ENCODE measurements around the gene LGALS7. TPM values are rescaled to one million over a fixed set of nuclear protein-coding genes. Genes with fewer than 3 reads are reported as not detected.
"Not testable (repeated sequence)": the region's sequence is repeated elsewhere in the genome, so short reads cannot be mapped to it uniquely, and the experiment has no call there.

The LGALS7 gene
- total and polyA plus RNA-seq, 2 experiments from 2014 or later: not detected

DNA sequence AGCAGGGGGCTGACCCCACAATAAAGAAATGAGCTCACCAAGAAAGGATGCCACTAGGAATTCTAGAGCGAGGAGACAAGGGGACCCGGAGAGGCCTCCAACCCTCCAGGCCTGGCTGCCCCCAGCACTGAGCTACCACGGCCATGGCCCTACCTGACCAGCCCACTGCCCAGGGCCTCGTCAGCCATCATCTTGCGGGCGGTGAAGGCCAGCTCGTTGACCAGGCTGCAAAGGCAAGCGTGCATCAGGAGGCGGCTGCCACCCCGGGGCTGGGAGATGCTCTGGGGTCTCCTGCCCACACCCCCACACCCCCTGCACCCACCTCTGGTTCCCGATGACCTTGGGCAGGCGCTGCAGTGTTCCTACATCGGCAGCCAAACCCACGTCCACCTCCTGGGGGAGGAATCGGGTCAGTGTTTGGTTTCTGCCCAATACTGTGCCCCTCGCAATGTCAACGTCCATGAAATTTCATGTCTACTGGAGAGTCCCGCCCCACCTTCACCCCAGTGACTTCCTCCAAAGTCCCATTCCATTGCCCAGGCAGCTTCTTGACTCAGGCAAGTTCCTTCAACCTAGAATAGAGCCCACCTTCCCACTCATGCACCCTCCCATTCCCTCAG, 42.9 kb upstream of the LGALS7 start:
- DNase-seq: no peak
- in situ Hi-C loops (cut with MboI): no loop called here
- WGBS, 2 experiments (ENCODE audit: low coverage in 1 of 2, low lambda C conversion rate in 2 of 2, missing lambda C conversion rate in 2 of 2): 88 to 91% methylated on average over 18 of the region's 18 CpGs

DNA sequence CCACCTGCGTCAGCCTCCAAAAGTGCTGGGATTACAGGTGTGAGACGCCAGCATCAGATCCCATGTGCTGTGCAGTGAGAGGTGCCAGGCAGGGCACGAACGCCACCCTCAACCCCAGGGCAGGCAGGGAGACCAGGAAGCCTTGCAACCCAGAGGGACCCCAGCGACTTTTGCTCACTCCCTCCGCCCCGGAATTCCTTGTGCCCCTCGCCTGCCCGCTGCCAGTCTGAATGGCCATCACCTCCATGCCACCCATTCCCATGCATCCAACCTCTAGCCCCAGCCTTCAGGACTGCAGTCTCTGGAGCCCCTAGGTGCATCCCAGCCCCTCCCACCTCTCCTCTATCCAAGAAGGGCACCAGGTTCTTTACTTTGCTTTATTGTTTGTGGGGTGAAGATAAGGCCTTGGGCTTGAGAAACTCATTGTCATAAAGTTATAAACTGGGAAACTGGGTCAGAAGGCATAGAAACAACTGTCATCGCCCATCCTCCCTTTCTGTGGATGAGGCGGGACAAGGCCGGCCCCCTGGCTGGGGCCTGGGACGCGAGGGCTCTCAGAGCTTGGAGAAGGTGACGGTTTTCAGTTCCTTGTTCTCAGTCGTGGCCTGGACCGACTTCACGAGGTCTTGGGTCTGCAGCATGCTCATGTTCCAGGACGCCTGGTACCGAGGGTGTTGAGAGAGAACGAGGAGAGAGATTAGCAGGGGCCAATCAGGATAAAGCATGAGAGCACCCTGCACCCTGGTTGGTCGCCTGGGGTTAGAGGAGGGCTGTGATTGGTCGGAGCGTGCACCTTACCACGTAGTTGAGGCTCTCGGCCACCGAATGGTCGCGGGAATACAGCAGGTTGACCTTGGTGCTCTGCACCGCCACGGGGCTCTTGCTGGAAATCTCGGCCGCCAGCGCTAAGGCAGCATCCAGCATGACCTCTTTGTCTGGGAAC, 42.0 kb upstream of the LGALS7 start:
- no peaks in the 10 kb centered on the region for H4K20me1 ChIP-seq (ENCODE audit: insufficient read depth)
- H3K36me3 ChIP-seq (ENCODE audit: low read depth): no peaks in the 10 kb centered on the region; the same call in 1 of the 2 replicates
- no peaks in the 10 kb centered on the region for H3K9me2 ChIP-seq (ENCODE audit: insufficient read depth)
- H3K79me2 ChIP-seq (ENCODE audit: insufficient read depth): no peaks in the 10 kb centered on the region
- no peaks in the 10 kb centered on the region for H3K4me1 ChIP-seq (ENCODE audit: insufficient read depth)
- no peaks in the 10 kb centered on the region for H3F3A ChIP-seq (ENCODE audit: insufficient read depth)
- no peak overlapping the region for H3K27ac ChIP-seq
- no peak for TF ChIP-seq EZH2phosphoT487 (IDR thresholded peaks at IDR 0.05; ENCODE audit: insufficient read depth, low read depth)
- TF ChIP-seq EZH2 (IDR thresholded peaks at IDR 0.05; ENCODE audit: insufficient read depth, poor library complexity, severe bottlenecking): no peak
- in situ Hi-C loops (cut with MboI): no loop called here
- H3K9ac ChIP-seq: no peak overlapping the region
- 90% methylated on average over 34 of the region's 34 CpGs for WGBS, 2 experiments (ENCODE audit: low coverage in 1 of 2, low lambda C conversion rate in 2 of 2, missing lambda C conversion rate in 2 of 2)
- H3K27me3 ChIP-seq (replicated peaks; ENCODE audit: insufficient read depth): no peaks in the 10 kb centered on the region
- H2AFZ ChIP-seq: no peak overlapping the region
- no peak for DNase-seq
- no peaks in the 10 kb centered on the region for H3K9me3 ChIP-seq (ENCODE audit: low read depth)
- no peak overlapping the region for H3K4me2 ChIP-seq (ENCODE audit: unreplicated experiment)
- H3K4me3 ChIP-seq: no peak overlapping the region

More for the DNA sequence above, 42.9 kb upstream of the LGALS7 start:
- no peaks in the 10 kb centered on the region; the same call in 1 of the 2 replicates for H3K36me3 ChIP-seq (ENCODE audit: low read depth)
- H3K4me1 ChIP-seq (ENCODE audit: insufficient read depth): no peaks in the 10 kb centered on the region
- no peak overlapping the region for H2AFZ ChIP-seq
- no peaks in the 10 kb centered on the region for H3K79me2 ChIP-seq (ENCODE audit: insufficient read depth)
- no peaks in the 10 kb centered on the region for H3K9me2 ChIP-seq (ENCODE audit: insufficient read depth)
- no peaks in the 10 kb centered on the region for H4K20me1 ChIP-seq (ENCODE audit: insufficient read depth)
- H3K4me3 ChIP-seq: no peak overlapping the region
- no peak overlapping the region for H3K4me2 ChIP-seq (ENCODE audit: unreplicated experiment)
- TF ChIP-seq EZH2 (IDR thresholded peaks at IDR 0.05; ENCODE audit: insufficient read depth, poor library complexity, severe bottlenecking) (no peak), EZH2phosphoT487 (IDR thresholded peaks at IDR 0.05; ENCODE audit: insufficient read depth, low read depth) (no peak)
- no peak overlapping the region for H3K27ac ChIP-seq
- H3K9ac ChIP-seq: no peak overlapping the region
- no peaks in the 10 kb centered on the region for H3K9me3 ChIP-seq (ENCODE audit: low read depth)
- H3K27me3 ChIP-seq (replicated peaks; ENCODE audit: insufficient read depth): no peaks in the 10 kb centered on the region
- no peaks in the 10 kb centered on the region for H3F3A ChIP-seq (ENCODE audit: insufficient read depth)

DNA sequence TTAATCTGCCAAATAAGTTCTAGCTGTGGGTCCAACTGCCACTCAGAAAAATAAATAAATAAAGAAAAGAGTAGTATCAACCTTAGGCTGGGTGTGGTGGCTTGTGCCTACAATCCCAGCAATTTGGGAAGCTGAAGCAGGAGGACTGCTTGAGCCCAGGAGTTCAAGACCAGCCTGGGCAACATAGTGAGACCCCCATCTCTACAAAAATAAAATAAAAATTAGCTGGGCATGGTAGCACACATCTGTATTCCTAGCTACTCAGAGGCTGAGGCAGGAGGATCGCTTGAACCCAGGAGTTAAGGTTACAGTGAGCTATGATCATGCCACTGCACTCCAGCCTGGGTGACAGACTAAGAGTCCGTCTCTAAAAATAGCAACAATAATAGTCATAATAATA, 40.6 kb upstream of the LGALS7 start:
- H3K9me3 ChIP-seq (ENCODE audit: low read depth); H3K4me3 ChIP-seq; in situ Hi-C loops (cut with MboI); H3K4me1 ChIP-seq (ENCODE audit: insufficient read depth); H3K79me2 ChIP-seq (ENCODE audit: insufficient read depth); H3K9ac ChIP-seq; H3K27me3 ChIP-seq (replicated peaks; ENCODE audit: insufficient read depth); H3F3A ChIP-seq (ENCODE audit: insufficient read depth); H3K9me2 ChIP-seq (ENCODE audit: insufficient read depth); H3K4me2 ChIP-seq (ENCODE audit: unreplicated experiment); DNase-seq; H4K20me1 ChIP-seq (ENCODE audit: insufficient read depth); H2AFZ ChIP-seq; H3K27ac ChIP-seq; H3K36me3 ChIP-seq (ENCODE audit: low read depth): not testable (repeated sequence)
- 88 to 98% methylated on average over 2 of the region's 2 CpGs for WGBS, 2 experiments (ENCODE audit: low coverage in 1 of 2, low lambda C conversion rate in 2 of 2, missing lambda C conversion rate in 2 of 2)

DNA sequence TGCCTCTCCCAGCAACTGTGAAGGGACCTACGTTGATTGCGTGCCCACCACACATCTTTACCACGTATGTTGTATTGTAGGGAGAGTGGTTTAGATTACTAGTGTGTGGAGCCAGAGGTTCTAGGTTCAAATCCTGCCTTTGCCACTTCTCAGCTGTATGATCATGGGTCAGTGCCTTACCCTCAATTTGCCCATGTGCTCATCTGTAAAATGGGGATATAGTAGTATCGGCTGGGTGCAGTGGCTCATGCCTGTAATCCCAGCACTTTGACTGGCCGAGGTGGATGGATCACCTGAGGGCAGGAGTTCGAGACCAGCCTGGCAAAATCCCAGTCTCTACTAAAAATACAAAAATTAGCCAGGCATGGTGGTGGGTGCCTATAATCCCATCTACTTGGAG, 40.0 kb upstream of the LGALS7 start:
- H3K4me1 ChIP-seq (ENCODE audit: insufficient read depth): no peaks in the 10 kb centered on the region
- no peak for TF ChIP-seq EZH2 (IDR thresholded peaks at IDR 0.05; ENCODE audit: insufficient read depth, poor library complexity, severe bottlenecking)
- no peak for TF ChIP-seq EZH2phosphoT487 (IDR thresholded peaks at IDR 0.05; ENCODE audit: insufficient read depth, low read depth)
- whole genome bisulfite sequencing, 2 experiments (ENCODE audit: low coverage in 1 of 2, low lambda C conversion rate in 2 of 2, missing lambda C conversion rate in 2 of 2): 85 to 93% methylated on average over 6 of the region's 6 CpGs
- in situ Hi-C loops (cut with MboI): no loop called here
- H3K27ac ChIP-seq: no peak overlapping the region
- no peaks in the 10 kb centered on the region for H3K9me3 ChIP-seq (ENCODE audit: low read depth)
- H3K79me2 ChIP-seq (ENCODE audit: insufficient read depth): no peaks in the 10 kb centered on the region
- no peaks in the 10 kb centered on the region for H3F3A ChIP-seq (ENCODE audit: insufficient read depth)
- H3K36me3 ChIP-seq (ENCODE audit: low read depth): no peaks in the 10 kb centered on the region; the same call in 1 of the 2 replicates
- H3K4me2 ChIP-seq (ENCODE audit: unreplicated experiment): no peak overlapping the region
- no peak for DNase-seq
- H3K27me3 ChIP-seq (replicated peaks; ENCODE audit: insufficient read depth): no peaks in the 10 kb centered on the region
- H3K9ac ChIP-seq: no peak overlapping the region
- H4K20me1 ChIP-seq (ENCODE audit: insufficient read depth): no peaks in the 10 kb centered on the region
- no peak overlapping the region for H3K4me3 ChIP-seq
- H3K9me2 ChIP-seq (ENCODE audit: insufficient read depth): no peaks in the 10 kb centered on the region
- H2AFZ ChIP-seq: no peak overlapping the region
